Measurements from ENCODE around the gene AKAP13.
A peak's percentile ranks its signal among the peaks of the same experiment; 100 is the strongest.
"Not testable (repeated sequence)": the region's sequence is repeated elsewhere in the genome, so short reads cannot be mapped to it uniquely, and the experiment has no call there.

AKAP13 gene

GRCh38 chr15:85504749-85505676 is 124.6 kb downstream of the AKAP13 start:
- DNase-seq: no peak

GRCh38 chr15:85507114-85507513 is 126.7 kb downstream of the AKAP13 start:
- no peak for DNase-seq

- no peak for DNase-seq
Observed at GRCh38 chr15:85509973-85510372, 129.6 kb downstream of the AKAP13 start.

GRCh38 chr15:85514413-85514812 is 134.0 kb downstream of the AKAP13 start:
- DNase-seq: no peak

- no peak for DNase-seq
Observed at GRCh38 chr15:85515212-85515611, 134.8 kb downstream of the AKAP13 start.

GRCh38 chr15:85517086-85517485 is 136.7 kb downstream of the AKAP13 start:
- DNase-seq: no peak

- no peak for DNase-seq
Observed at GRCh38 chr15:85518979-85519761, 138.8 kb downstream of the AKAP13 start.

GRCh38 chr15:85520650-85521049 is 140.2 kb downstream of the AKAP13 start:
- DNase-seq: no peak

GRCh38 chr15:85523530-85523929 is 143.1 kb downstream of the AKAP13 start:
- DNase-seq: no peak

- no peak for DNase-seq
Observed at GRCh38 chr15:85525755-85526154, 145.4 kb downstream of the AKAP13 start.

GRCh38 chr15:85527895-85528294 is 147.5 kb downstream of the AKAP13 start:
- DNase-seq: no peak

- no peak for DNase-seq
Observed at GRCh38 chr15:85530079-85530478, 149.7 kb downstream of the AKAP13 start.

GRCh38 chr15:85531083-85531482 is 150.7 kb downstream of the AKAP13 start:
- DNase-seq: no peak

GRCh38 chr15:85532689-85533088 is 152.3 kb downstream of the AKAP13 start:
- no peak for DNase-seq

GRCh38 chr15:85534031-85534430 is 153.6 kb downstream of the AKAP13 start:
- no peak for DNase-seq

GRCh38 chr15:85535533-85536330 is 155.3 kb downstream of the AKAP13 start:
- DNase-seq: not testable (repeated sequence)

GRCh38 chr15:85536341-85536740 is 155.9 kb downstream of the AKAP13 start:
- no peak for DNase-seq

- DNase-seq: no peak
Observed at GRCh38 chr15:85539491-85539890, 159.1 kb downstream of the AKAP13 start.

- no peak for DNase-seq
Observed at GRCh38 chr15:85540085-85540797, 159.8 kb downstream of the AKAP13 start.

GRCh38 chr15:85541744-85542143 is 161.3 kb downstream of the AKAP13 start:
- no peak for DNase-seq

GRCh38 chr15:85542488-85542887 is 162.1 kb downstream of the AKAP13 start:
- no peak for DNase-seq

GRCh38 chr15:85542895-85543331 is 162.5 kb downstream of the AKAP13 start:
- peak; percentile 21 for DNase-seq

All from NCI-H2029 (cell line).